Neural crest cell (in vitro differentiated cells): ENCODE results near the gene RIMKLB. TPM values are rescaled to one million over a fixed set of nuclear protein-coding genes. Genes with fewer than 3 reads are reported as not detected.

Source experiments
- DNase-seq: peaks from one replicate; pipeline ENCODE4 v3.0.0; 2021; ENCODE audit warnings: low read depth, mixed read lengths, low spot score
- H3K27ac Mint-ChIP-seq: one replicate; pipeline ENCODE4 v1.8.0; 2021; ENCODE audit warnings: mild to moderate bottlenecking, mixed read lengths; ENCODE audit not compliant: unreplicated experiment
- H3K27me3 Mint-ChIP-seq: 2 replicates; pipeline ENCODE4 v1.8.0; 2021; ENCODE audit warnings: low read depth, mild to moderate bottlenecking, mixed read lengths
- H3K36me3 Mint-ChIP-seq: 2 replicates; pipeline ENCODE4 v1.8.0; 2021; ENCODE audit warnings: low read depth, mild to moderate bottlenecking, mixed read lengths
- H3K4me1 Mint-ChIP-seq: 2 replicates; pipeline ENCODE4 v1.8.0; 2021; ENCODE audit warnings: mixed read lengths
- H3K4me3 Mint-ChIP-seq: one replicate; pipeline ENCODE4 v1.8.0; 2021; ENCODE audit warnings: mild to moderate bottlenecking, mixed read lengths
- H3K9me3 Mint-ChIP-seq: 2 replicates; pipeline ENCODE4 v1.8.0; 2021; ENCODE audit warnings: mixed read lengths
- CTCF ChIP-seq: fragments of 200-600 bp; sonication (generic); conservative IDR thresholded peaks from 2 replicates; pipeline ENCODE4 v1.5.0; 2021; ENCODE audit warnings: antibody characterized with exemption, mild to moderate bottlenecking
- total RNA-seq: library from RNA; stranded (reverse); gene quantifications from 2 replicates; pipeline ENCODE4 v1.2.1, GENCODE V29; 2021

RIMKLB gene
- total RNA-seq, 1 donor from 2014 or later, result 66.1 TPM

GRCh38 chr12:8821591-8821990 is 123.8 kb downstream of the RIMKLB start:
- Mint-ChIP-seq H3K9me3 (peaks cover 7% of the 10 kb centered on the region), H3K4me3 (no peak overlapping the region), H3K27ac (no peak overlapping the region), H3K4me1 (no peaks in the 10 kb centered on the region), H3K36me3 (peaks cover 4% of the 10 kb centered on the region), H3K27me3 (peaks cover 3% of the 10 kb centered on the region)
- no peak for TF ChIP-seq CTCF
- no peak for DNase-seq

- Mint-ChIP-seq H3K36me3 (peaks cover 4% of the 10 kb centered on the region), H3K9me3 (peaks cover 7% of the 10 kb centered on the region), H3K27me3 (peaks cover 3% of the 10 kb centered on the region), H3K27ac (no peak within 1 kb of the TSS), H3K4me1 (no peaks in the 10 kb centered on the region), H3K4me3 (no peak within 1 kb of the TSS)
- no peak for DNase-seq
- no peak for TF ChIP-seq CTCF
Observed at GRCh38 chr12:8822298-8822697, 124.5 kb downstream of the RIMKLB start, which contains the start of gene A2ML1. Gene A2ML1 (plus strand): TSS chr12:8822621. CDS start chr12:8822652, 31 bp downstream.

GRCh38 chr12:8823565-8824300 is 125.9 kb downstream of the RIMKLB start:
- peak; percentile 63 for TF ChIP-seq CTCF
- H3K9me3 Mint-ChIP-seq, result peaks cover 7% of the 10 kb centered on the region
- no peaks in the 10 kb centered on the region for H3K4me1 Mint-ChIP-seq
- H3K36me3 Mint-ChIP-seq, result peaks cover 4% of the 10 kb centered on the region
- peak; percentile 28 for DNase-seq
- no peak overlapping the region for H3K4me3 Mint-ChIP-seq
- H3K27me3 Mint-ChIP-seq, result peaks cover 3% of the 10 kb centered on the region
- H3K27ac Mint-ChIP-seq, result no peak overlapping the region

GRCh38 chr12:8827551-8828256 is 129.9 kb downstream of the RIMKLB start:
- Mint-ChIP-seq H3K9me3 (peaks cover 7% of the 10 kb centered on the region), H3K27me3 (peaks cover 3% of the 10 kb centered on the region), H3K4me1 (no peaks in the 10 kb centered on the region), H3K36me3 (peaks cover 4% of the 10 kb centered on the region), H3K27ac (no peak overlapping the region), H3K4me3 (no peak overlapping the region)
- DNase-seq, result no peak
- TF ChIP-seq CTCF, result no peak

- no peaks in the 10 kb centered on the region for H3K27me3 Mint-ChIP-seq
- no peak for DNase-seq
- H3K27ac Mint-ChIP-seq, result peak overlapping the region; percentile 48
- TF ChIP-seq CTCF, result no peak
- H3K4me1 Mint-ChIP-seq, result no peaks in the 10 kb centered on the region
- H3K9me3 Mint-ChIP-seq, result peaks cover 7% of the 10 kb centered on the region
- peaks cover 4% of the 10 kb centered on the region for H3K36me3 Mint-ChIP-seq
- no peak overlapping the region for H3K4me3 Mint-ChIP-seq
Observed at GRCh38 chr12:8828257-8829124, 130.7 kb downstream of the RIMKLB start.
